ENCODE data around the gene AGAP1.
"Not testable (repeated sequence)": the region's sequence is repeated elsewhere in the genome, so short reads cannot be mapped to it uniquely, and the experiment has no call there.

AGAP1 gene

GRCh38 chr2:236127010-236127409 lies 633.2 kb downstream of the AGAP1 start:
- DNase-seq (no peak), ATAC-seq (no peak)

- no peak for DNase-seq
Measured at GRCh38 chr2:236128321-236128720, 634.5 kb downstream of the AGAP1 start.

GRCh38 chr2:236129935-236130334 lies 636.1 kb downstream of the AGAP1 start:
- no peak for ATAC-seq

More at GRCh38 chr2:236128321-236128720, 634.5 kb downstream of the AGAP1 start:
- no peak for ATAC-seq

GRCh38 chr2:236130349-236130998 lies 636.6 kb downstream of the AGAP1 start:
- DNase-seq (no peak), ATAC-seq (no peak)

More at GRCh38 chr2:236129935-236130334, 636.1 kb downstream of the AGAP1 start:
- DNase-seq = no peak

- no peak for DNase-seq
- no peak for ATAC-seq
Measured at GRCh38 chr2:236131073-236131692, 637.3 kb downstream of the AGAP1 start.

GRCh38 chr2:236133410-236134012 lies 639.7 kb downstream of the AGAP1 start:
- DNase-seq = no peak
- ATAC-seq = no peak

GRCh38 chr2:236136538-236136937 lies 642.7 kb downstream of the AGAP1 start:
- no peak for DNase-seq
- ATAC-seq = no peak

GRCh38 chr2:236137066-236137465 lies 643.2 kb downstream of the AGAP1 start:
- no peak for ATAC-seq
- no peak for DNase-seq

- not testable (repeated sequence) for ATAC-seq
Measured at GRCh38 chr2:236141616-236142015, 647.8 kb downstream of the AGAP1 start.

GRCh38 chr2:236143811-236144210 lies 650.0 kb downstream of the AGAP1 start:
- ATAC-seq (no peak), DNase-seq (no peak)

More at GRCh38 chr2:236141616-236142015, 647.8 kb downstream of the AGAP1 start:
- not testable (repeated sequence) for DNase-seq

GRCh38 chr2:236146436-236146835 lies 652.6 kb downstream of the AGAP1 start:
- no peak for DNase-seq
- ATAC-seq = no peak

GRCh38 chr2:236155406-236155805 lies 661.6 kb downstream of the AGAP1 start:
- no peak for DNase-seq
- ATAC-seq = no peak

GRCh38 chr2:236156095-236156859 lies 662.4 kb downstream of the AGAP1 start:
- ATAC-seq (no peak), DNase-seq (no peak)

GRCh38 chr2:236156860-236157194 lies 663.0 kb downstream of the AGAP1 start:
- ATAC-seq (no peak), DNase-seq (no peak)

- DNase-seq (no peak), ATAC-seq (no peak)
Measured at GRCh38 chr2:236157366-236157765, 663.5 kb downstream of the AGAP1 start.

- ATAC-seq (no peak), DNase-seq (no peak)
Measured at GRCh38 chr2:236157815-236158498, 664.1 kb downstream of the AGAP1 start.

GRCh38 chr2:236158969-236159777 lies 665.3 kb downstream of the AGAP1 start:
- no peak for DNase-seq
- no peak for ATAC-seq

GRCh38 chr2:236159778-236160170 lies 665.9 kb downstream of the AGAP1 start:
- ATAC-seq = no peak
- DNase-seq = no peak

- ATAC-seq = no peak
Measured at GRCh38 chr2:236160366-236161081, 666.7 kb downstream of the AGAP1 start.

GRCh38 chr2:236161082-236161462 lies 667.2 kb downstream of the AGAP1 start:
- no peak for DNase-seq
- no peak for ATAC-seq

More at GRCh38 chr2:236160366-236161081, 666.7 kb downstream of the AGAP1 start:
- no peak for DNase-seq

- DNase-seq (no peak), ATAC-seq (no peak)
Measured at GRCh38 chr2:236161531-236161930, 667.7 kb downstream of the AGAP1 start.
